Measurements from ENCODE around the gene TLK2.
"Not testable (repeated sequence)": the region's sequence is repeated elsewhere in the genome, so short reads cannot be mapped to it uniquely, and the experiment has no call there.

DNA sequence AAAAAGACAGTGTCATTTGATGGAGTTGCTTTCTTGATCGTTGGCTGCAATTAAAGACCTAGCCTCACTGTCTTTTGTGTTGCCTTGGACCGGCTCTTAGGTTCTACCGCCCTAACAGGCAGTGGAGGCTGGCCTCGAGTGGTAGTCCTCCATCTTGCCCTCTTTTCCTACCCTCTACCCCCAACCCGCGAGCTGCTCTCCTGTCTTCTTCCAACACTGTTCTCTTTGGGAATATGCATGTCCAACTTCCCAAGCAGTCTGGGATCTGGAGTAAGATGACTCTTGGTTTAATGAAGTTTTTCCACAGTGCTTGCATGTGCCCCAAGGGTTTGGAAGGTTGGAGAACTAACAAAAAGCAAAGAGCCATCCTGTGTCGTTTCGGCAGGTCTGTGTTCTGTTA is 1.5 kb upstream of the TLK2 start:
- not testable (repeated sequence) for TF ChIP-seq EZH2 (IDR thresholded peaks at IDR 0.05; ENCODE audit: borderline replicate concordance, insufficient read depth, low read length, poor library complexity, severe bottlenecking); MXI1 (conservative IDR thresholded peaks at IDR 0.05; ENCODE audit: poor library complexity, severe bottlenecking); POLR2AphosphoS5 (IDR thresholded peaks at IDR 0.05)
- TF ChIP-seq, protein P1, sequence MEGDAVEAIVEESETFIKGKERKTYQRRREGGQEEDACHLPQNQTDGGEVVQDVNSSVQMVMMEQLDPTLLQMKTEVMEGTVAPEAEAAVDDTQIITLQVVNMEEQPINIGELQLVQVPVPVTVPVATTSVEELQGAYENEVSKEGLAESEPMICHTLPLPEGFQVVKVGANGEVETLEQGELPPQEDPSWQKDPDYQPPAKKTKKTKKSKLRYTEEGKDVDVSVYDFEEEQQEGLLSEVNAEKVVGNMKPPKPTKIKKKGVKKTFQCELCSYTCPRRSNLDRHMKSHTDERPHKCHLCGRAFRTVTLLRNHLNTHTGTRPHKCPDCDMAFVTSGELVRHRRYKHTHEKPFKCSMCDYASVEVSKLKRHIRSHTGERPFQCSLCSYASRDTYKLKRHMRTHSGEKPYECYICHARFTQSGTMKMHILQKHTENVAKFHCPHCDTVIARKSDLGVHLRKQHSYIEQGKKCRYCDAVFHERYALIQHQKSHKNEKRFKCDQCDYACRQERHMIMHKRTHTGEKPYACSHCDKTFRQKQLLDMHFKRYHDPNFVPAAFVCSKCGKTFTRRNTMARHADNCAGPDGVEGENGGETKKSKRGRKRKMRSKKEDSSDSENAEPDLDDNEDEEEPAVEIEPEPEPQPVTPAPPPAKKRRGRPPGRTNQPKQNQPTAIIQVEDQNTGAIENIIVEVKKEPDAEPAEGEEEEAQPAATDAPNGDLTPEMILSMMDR (IDR thresholded peaks at IDR 0.05; ENCODE audit: poor library complexity, severe bottlenecking) = not testable (repeated sequence)

Data from neural cell (in vitro differentiated cells).